Medulla oblongata (tissue), 1 donor: ENCODE measurements around the gene RTN4R.
"Not testable (repeated sequence)": the region's sequence is repeated elsewhere in the genome, so short reads cannot be mapped to it uniquely, and the experiment has no call there.

Source experiments
- DNase-seq: peaks from one replicate; pipeline ENCODE4 v3.0.0-alpha.2; 2015; ENCODE audit errors: extremely low spot score

RTN4R gene

GRCh38 chr22:20286784-20287423 lies 18.8 kb upstream of the RTN4R start:
- DNase-seq = not testable (repeated sequence)

- not testable (repeated sequence) for DNase-seq
Observed at GRCh38 chr22:20286312-20286660, 18.2 kb upstream of the RTN4R start.

GRCh38 chr22:20285473-20286311 lies 17.6 kb upstream of the RTN4R start:
- peak; percentile 53 for DNase-seq

GRCh38 chr22:20284471-20285086 lies 16.5 kb upstream of the RTN4R start:
- DNase-seq = no peak

GRCh38 chr22:20283674-20284066 lies 15.6 kb upstream of the RTN4R start:
- DNase-seq = no peak

- DNase-seq = no peak
Observed at GRCh38 chr22:20282901-20283673, 15.0 kb upstream of the RTN4R start.

GRCh38 chr22:20281891-20282290 lies 13.8 kb upstream of the RTN4R start:
- no peak for DNase-seq

GRCh38 chr22:20281473-20281872 lies 13.4 kb upstream of the RTN4R start:
- not testable (repeated sequence) for DNase-seq

- no peak for DNase-seq
Observed at GRCh38 chr22:20280866-20281265, 12.7 kb upstream of the RTN4R start.

- DNase-seq = peak; percentile 25
Observed at GRCh38 chr22:20280163-20280562, 12.0 kb upstream of the RTN4R start.

GRCh38 chr22:20279662-20280134 lies 11.6 kb upstream of the RTN4R start:
- no peak for DNase-seq

GRCh38 chr22:20278726-20279490 lies 10.8 kb upstream of the RTN4R start:
- not testable (repeated sequence) for DNase-seq

- DNase-seq = not testable (repeated sequence)
Observed at GRCh38 chr22:20277936-20278635, 10.0 kb upstream of the RTN4R start.

- DNase-seq = no peak
Observed at GRCh38 chr22:20276468-20276867, 8.3 kb upstream of the RTN4R start.

- DNase-seq = no peak
Observed at GRCh38 chr22:20275836-20276235, 7.7 kb upstream of the RTN4R start.

- not testable (repeated sequence) for DNase-seq
Observed at GRCh38 chr22:20275325-20275724, 7.2 kb upstream of the RTN4R start.

- not testable (repeated sequence) for DNase-seq
Observed at GRCh38 chr22:20274374-20274773, 6.3 kb upstream of the RTN4R start.

- no peak for DNase-seq
Observed at GRCh38 chr22:20273758-20274181, 5.7 kb upstream of the RTN4R start.

GRCh38 chr22:20272700-20273099 lies 4.6 kb upstream of the RTN4R start:
- no peak for DNase-seq

GRCh38 chr22:20272174-20272573 lies 4.1 kb upstream of the RTN4R start:
- DNase-seq = no peak
